A549 treated with AZD9567 at 1 μM for 4 hours (cell line): ENCODE measurements around the gene LOXL4. TPM values are rescaled to one million over a fixed set of nuclear protein-coding genes. Genes with fewer than 3 reads are reported as not detected.

Experiments used
- total RNA-seq: library from RNA; stranded (reverse); fragments of 200-300 nt; extraction: Qiagen RNA extraction; gene quantifications from 5 replicates; pipeline ENCODE4 v1.2.3, GENCODE V29; 2022; ENCODE audit not compliant: insufficient read depth

LOXL4 gene
- total RNA-seq, result 1.1 to 2.5 TPM (median 1.3 TPM) in 5 replicates

GRCh38 chr10:98267894-98268693 is at the start of gene LOXL4:
Gene LOXL4 (minus strand): TSS chr10:98268194. CDS start chr10:98263019, 5,175 bp downstream.

Other genes starting within 250 kb of the LOXL4 start
- gene CRTAC1, start 237.6 kb downstream of the LOXL4 start, total RNA-seq, result 0.91 to 6.9 TPM (median 1.3 TPM) in 5 replicates
- gene R3HCC1L, start 133.5 kb downstream of the LOXL4 start, total RNA-seq, result 10.7 to 14.1 TPM (median 13.0 TPM) in 5 replicates
- 4.3 to 6.8 TPM (median 5.2 TPM) in 5 replicates for gene PYROXD2, start 147.0 kb upstream of the LOXL4 start, total RNA-seq
- 35.6 to 38.0 TPM (median 36.0 TPM) in 5 replicates for gene HPS1, start 178.7 kb upstream of the LOXL4 start, total RNA-seq